HG03196 (cell line): ENCODE data around the gene NTNG1.

Source experiments
- ATAC-seq: cut with Tn5 transposase; IDR thresholded peaks from one replicate; pipeline ENCODE4 v1.9.1; 2021; ENCODE audit not compliant: unreplicated experiment

NTNG1 gene

DNA sequence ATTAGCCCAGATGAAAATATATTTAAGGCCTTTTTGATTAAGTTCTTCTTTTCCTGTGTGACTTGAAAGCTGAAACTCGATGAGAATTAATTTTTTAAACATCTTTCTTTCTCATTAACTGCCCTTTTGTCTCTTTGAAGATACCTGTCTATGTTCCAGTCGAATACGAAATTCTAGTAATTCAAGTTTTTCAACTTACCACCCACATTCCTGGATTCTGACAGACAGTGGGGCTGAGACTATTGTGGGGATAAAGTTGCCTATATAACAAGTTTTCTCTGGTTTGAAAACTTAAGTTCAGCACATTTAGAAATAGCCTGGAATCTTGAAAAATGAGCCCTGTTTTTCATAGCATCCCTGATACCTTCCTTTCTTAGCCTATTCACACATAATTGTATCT, 114.6 kb downstream of the NTNG1 start:
- ATAC-seq: no peak

DNA sequence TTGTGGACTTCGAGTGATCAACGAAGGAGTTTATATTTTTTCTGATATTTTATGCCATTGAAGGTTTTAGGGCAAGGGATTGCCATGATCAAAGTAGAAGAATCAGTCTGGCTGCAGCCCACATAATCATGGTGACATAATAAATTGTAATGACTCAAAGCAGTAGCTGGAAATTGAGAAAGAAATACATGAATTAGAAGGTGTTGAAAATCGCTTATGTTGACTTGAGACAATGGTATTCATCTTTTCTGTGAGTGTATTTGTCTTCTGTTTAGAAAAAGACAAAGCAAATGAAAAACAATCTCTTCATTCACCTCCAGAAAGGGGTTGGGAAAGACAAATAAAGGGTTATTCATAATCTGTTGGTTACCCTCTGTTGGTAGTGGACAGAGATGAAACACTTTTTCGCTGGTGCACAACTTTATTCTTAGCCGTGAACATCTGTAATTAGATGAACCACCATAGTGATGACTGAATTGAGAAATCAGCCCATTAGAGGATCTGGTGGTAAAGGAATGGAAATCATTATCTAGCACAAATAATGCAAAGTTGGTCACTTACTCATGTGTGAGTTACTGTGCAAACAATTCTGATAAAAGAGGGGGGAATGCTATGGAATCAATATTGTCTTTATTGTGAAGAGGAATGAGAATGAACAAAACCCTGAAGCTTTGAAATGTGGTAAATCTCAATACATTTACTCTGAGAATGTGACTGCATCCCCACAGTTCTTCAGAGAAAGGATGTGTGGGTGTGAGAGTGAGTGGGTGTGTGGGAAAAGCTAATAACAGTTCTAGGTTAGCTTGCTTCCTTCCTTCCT, 121.8 kb downstream of the NTNG1 start:
- no peak for ATAC-seq

DNA sequence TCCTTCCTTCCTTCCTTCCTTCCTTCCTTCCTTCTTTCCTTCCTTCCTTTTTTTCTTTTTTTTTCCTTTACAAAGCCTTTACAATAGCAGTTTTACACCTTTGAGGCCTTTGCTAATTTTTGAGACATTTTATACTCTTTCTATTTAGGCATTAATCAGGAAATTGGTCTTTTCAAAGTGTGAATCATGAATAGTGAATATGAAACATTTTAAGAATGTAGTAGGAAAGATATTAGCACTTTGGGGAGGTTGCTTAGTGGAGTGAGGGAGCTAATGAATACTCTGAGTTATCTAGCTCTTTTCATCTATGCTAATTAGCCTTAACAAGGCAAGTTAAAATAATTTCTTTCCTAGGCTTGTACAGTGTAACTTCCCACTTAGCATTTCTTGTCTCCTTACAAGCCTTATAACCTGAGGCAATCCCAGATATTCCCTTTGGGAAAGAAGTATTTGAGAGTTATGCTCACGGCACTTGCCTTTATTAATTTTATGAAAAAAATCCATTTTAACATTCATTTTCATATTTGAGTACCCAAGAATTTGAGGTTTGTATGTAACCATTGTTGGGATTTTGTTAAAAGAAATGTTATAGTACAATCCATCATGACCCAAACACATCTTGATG, 122.6 kb downstream of the NTNG1 start:
- ATAC-seq: no peak

DNA sequence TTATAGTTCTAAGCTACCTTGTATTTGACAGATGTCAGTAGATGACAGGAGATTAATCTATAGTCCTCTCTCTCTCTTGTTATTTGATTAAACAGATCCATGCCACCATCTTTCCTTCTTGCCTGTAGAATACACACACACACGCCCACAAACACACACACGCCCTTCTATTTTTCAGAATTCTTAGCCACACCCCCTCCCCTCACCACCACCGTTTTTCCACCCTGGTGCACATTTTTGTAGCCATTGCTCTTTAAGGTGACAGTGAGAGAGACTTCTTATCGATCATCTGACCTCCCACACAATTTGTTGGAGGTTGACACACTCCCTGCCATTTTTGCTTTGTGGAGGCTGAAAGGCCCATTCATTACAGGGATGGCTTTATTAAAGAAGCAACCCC, 123.2 kb downstream of the NTNG1 start:
- ATAC-seq: no peak

DNA sequence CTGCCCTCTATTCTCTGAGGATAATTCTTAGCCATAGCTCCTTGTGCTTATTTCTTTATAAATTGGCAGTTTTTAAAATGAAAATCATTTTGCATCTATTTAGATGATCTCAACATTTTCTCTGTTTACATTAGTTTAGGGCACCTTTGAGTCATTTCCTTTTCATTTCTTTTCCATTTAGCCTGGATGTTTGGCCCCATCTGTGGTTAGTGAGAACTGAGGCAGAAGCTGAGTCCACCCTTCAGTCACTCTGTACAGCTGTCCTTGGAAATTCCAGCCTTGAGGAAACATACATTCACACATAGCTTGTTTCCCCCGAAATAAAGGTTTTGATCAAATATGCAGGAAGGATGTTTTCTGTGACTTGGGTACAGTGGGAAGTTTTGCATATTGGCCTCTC, 123.7 kb downstream of the NTNG1 start:
- no peak for ATAC-seq

DNA sequence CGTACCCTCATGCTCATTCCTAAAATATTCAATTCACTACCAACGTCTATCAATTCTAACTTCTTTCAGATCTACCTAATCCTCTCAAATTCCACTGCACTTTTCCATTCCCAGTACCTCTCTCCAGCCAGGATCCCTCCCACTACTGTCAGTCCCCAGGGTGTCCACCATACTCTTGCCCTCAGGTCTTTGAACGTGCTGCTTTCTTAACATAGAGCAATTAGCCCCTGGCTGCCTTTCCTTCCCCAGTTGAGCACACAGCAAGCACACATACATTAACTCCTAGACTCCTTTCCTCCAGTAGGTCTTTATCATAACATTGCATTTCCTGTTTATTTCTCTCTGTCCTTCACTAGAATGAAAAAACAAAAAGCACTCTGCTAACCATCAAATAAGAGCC, 126.7 kb downstream of the NTNG1 start:
- no peak for ATAC-seq

DNA sequence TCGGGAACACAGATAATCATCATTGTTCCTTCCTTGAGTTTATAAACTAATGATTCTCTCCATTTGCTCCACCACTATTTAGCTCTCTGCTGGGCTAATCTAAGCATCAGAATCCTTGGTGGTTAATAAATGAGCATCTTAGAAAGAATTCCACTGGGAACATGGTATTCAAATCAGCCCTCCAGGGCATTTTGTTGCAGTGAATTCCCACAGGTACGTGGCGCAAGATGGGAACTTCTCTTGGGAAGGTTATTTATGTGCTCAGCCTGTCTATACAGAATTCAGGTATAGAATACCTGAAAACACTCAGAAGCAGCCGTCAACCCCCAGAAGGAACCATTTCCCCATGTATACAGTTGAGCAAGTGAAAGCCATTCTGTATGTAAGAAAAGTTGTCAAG, 131.5 kb downstream of the NTNG1 start:
- no peak for ATAC-seq

DNA sequence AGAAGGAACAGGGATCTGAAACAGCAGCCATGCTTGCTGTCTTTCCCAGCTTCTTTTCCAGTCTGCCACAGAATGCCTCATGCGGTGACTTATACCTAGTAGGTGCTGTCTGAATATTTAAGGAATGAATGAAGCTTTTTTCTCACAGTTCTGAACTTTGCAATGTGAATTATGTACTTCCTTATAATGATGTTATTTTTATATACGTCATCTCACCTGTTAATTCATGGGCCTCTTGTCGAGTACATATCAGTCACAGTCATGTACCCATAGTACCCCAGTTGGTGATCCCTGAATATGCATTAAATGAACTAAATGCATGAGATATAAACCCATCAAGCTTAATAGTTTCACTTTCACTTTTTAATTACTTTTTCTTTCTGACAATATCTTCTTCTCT, 132.7 kb downstream of the NTNG1 start:
- ATAC-seq: no peak

DNA sequence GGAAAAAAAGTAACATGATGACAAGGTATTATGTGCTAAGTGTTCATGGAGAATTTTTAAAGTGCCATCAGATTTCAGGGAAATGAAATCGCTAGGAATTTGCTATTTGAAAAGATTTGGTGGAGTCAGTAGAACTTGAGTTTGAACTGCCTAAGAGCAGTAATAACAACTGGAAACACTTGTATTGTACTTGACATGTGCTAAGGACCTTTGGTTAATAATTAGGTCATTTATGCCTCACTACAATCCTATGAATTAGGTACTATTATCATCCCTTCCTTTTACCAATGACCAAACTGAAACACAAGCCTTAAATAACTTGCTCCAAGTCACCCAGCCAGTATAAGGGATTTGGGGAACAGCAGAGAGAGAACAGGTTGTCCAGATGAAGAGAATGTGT, 133.4 kb downstream of the NTNG1 start:
- ATAC-seq: no peak

DNA sequence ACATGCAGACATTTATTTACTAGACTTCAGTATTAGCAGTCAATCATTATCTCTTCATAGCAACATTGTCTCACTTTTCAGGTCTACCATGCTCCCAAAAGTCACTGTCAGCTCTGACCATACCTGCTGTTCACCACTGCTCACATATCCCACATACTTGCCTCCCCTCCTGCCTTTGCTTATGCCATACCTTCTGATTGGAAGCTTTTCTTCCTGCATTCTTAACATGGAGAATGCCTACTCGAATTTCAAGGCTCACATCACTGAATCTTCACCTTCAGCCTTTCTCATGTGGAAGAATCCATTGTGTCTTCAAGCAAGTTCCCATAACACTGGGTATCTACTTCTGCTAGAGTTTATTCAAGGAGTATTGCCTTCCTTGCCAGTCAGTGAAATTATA, 135.4 kb downstream of the NTNG1 start:
- ATAC-seq: no peak

DNA sequence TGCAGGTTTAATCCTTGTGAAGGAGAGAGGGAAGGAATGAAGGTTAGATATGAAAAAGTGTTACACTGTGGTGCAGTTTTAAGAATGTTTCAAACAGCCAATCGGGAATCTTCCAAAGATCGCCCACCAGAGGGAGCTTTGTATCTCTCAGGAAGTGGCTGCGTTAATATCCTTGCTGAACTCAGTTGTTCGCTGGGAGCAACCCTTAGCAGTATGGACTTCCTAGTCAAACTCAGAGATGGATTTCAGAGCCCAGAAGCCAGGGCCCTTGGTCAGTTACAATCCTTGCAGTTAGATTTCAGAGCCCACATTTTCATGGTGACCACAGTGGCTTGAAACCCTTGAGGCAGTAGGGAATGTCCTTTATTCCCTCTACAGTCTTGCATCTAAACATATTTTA, 136.2 kb downstream of the NTNG1 start:
- ATAC-seq: no peak

DNA sequence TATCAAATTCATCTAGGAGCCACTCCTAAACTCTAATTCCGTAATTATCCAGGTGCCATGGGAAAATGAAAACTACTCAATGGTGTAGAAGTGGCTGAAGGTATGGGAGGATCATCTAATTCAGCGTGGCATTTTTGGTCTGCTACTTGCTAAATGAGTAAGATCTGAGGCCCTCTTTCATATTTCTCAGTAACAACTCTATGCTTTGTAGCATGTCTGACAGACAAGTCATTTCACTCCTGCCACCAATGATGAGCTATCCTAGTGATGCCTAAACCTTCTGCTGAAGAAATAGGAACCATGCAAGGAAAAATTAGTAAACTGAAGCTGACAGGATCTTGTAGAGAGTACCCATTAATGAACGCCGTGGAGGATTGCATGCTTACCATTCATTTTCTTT, 145.3 kb downstream of the NTNG1 start:
- ATAC-seq: no peak

DNA sequence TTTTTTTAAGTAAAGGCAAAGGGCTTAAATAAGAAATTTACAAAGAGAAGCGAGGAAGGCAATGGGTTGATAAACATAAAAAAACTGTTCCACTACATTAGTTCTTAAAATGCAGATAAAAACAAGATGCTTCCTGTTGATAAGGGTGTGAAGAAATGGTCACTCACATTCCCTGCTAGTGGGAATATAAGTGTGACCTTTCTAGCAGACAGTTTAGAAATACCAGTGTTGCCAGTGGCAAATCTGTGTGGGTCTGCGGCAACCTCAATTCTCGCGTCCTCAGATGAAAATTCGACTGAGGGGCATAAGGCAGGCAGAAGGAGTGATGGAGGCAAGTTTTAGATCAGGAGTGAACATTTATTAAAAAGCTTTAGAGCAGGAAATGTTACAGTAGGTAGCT, 151.1 kb downstream of the NTNG1 start:
- no peak for ATAC-seq

DNA sequence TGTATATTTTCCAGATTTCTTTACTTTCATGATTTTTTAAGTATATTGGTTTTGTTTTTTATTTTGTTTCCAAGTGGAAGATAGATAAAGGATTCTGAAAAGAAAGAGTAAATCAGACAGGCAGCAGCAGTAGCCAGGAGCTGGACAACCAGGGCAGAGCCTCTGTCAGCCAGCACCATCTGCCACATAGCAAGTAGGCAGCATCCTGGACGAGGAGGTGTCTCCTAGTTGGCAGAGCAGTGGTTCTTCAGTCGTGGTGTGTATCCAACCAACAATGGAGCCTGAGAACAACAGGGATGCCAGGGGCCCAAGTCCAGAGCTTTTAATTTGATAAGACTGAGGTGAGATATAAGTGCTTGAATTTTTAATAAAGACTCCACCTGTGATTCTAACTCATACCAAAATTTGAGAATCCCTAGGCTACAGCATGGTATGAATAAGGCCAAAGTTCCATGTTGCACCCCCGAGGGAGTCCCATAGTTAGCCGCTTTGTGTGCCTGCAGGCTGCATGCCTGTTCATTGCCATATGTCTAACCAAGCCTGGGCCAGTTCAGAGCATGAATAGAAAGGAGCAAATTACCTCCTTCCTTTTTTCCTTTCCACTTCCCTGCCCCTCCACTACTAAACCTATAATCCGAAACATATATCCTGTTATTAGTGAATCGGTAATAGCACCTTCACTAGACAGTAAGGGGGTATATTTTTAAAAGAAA, 153.2 kb downstream of the NTNG1 start:
- ATAC-seq: no peak

DNA sequence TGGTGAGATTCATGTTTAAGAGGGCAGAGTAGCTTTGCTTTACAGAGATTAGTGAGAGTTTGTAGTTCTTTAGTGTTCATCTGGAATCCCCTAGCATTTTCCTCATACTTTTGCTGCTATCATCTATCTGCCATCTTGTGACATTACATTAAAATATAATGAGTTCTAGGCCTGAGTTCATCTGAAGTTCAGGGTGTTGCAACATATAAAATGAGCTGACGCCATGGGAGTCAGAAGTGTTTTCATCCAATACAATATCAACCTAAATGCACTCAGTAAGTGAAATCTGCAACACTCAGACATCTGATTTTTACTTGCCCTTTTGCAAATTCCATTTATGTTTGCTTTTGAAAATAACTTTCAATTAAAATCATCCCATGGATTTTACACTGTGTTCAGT, 153.8 kb downstream of the NTNG1 start:
- ATAC-seq: no peak

DNA sequence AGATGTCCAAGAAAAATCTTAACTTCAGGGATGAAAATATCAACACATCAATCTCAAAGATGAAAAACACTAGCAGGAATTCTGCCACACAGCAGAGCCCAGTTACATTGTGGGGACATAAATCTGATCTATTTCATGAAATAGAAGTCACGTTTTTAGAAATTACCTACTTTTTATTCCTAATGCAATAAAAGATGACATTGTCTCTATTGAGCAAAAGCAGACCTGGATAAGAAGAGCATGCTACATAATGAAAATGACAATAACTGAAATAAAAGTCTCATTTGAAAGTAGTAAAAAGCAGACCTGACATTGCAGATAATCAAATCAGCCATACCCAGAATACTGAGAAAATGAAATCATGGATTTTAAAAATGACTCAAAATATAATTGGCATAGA, 156.8 kb downstream of the NTNG1 start:
- no peak for ATAC-seq

DNA sequence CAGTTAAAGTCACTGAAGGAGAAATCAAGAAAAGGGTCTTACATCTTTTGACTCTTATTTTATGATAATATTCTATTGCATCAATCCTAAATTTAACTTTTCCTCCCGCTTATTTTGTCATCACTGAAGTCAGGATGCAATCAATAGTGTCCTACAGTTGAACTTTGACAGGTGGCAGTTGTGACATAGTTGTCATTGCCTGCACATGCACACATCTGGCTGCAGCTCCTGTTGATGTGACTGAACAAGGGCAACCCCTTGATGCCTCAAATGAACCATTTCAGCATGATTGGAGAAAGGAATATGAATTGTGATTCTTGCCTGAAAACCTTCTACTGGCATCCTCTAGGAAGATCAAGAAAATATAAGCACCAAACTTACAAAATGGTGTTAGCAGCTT, 157.7 kb downstream of the NTNG1 start:
- no peak for ATAC-seq

DNA sequence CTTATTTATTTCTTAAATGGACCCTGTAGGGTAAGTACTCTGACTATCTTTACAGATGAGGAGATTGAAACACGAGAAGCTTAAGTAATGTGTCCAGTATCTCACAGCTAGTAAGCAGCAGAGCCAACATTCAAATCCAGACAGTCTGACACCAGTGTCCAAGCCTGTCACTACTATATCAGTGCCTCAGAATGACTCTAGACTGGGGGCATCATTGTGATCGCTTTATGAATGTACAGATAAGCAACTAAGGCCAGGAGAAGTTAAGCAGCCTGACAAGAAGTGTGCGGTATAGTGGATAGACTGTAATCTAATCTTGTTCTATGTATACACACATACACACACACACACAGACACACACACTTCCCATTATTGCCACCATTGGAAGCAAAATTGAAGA, 158.7 kb downstream of the NTNG1 start:
- no peak for ATAC-seq

DNA sequence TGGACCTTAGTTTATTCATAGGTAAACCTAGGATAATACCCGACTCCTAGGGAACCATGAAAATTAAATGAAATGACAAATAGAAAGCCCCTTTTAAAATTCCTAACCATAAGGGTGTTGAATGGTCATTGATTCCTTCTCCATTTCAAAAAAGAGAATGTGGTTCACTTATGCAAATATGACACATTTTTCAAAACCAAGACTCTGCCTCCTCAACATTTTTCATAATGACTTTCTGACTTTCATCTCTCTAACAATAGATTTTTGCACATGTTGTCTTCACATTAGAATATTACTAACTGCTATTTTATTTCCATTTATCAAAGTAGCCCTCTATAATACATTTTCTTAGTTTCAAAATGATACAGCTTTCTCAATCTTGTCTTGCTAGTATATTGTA, 169.1 kb downstream of the NTNG1 start:
- no peak for ATAC-seq

DNA sequence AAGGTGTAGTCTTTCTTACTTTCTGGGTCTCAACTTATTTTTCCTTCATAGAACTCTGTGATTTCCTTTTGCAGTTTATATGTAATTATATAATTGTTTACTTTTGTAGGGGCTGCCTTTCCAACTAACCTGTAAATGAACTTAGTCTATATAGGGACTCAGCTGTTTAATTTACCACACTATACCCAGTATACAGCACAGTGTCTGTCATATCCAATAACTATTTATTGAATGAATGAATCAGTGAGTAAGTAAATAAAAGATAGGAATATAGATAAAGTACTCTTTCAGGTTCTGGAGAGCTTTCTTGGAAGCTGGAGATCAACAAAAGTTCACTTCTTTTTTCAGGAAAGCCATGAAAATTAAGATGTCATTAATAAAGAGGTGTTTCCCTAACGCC, 174.8 kb downstream of the NTNG1 start:
- no peak for ATAC-seq

DNA sequence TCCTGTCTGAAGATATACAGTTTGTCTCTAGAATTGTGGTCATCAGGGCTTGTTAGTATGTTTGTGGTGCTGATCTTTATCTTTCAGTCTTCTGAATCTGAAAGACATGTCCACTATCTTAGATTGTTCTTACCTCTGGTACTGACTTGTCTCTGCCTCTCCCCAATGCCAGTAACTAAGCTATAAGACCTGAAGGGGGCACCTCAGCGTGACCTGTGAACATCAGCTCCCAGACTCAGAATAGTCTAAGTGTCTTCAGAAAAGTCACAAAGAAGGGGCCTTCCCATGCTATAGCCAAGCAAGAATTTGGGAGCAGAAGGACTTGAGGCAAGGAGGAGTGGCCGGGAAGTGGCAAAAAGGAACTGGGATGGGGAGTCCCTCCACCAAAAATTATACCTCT, 178.1 kb downstream of the NTNG1 start:
- ATAC-seq: no peak

DNA sequence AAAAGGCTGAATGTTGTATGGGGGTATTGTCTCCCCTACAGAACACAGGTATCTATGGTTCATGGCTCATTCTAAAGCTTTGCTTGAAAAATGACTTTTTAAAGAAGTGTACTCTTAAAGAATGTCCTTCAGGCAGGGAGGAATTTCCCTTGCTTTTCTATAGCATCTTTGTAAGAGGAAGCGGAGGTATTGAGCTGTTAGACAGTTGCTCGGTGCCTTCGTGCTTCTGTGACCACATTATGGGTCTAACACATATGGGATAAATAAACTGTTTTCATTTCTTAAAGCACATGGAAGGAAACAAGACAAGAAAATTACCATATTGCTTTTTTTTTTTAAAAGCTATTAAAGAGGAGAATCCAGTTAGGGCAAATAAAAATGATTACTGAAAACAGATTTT, 182.9 kb downstream of the NTNG1 start:
- ATAC-seq: no peak
